ENCODE measurements around the gene MUC5B.

DNA sequence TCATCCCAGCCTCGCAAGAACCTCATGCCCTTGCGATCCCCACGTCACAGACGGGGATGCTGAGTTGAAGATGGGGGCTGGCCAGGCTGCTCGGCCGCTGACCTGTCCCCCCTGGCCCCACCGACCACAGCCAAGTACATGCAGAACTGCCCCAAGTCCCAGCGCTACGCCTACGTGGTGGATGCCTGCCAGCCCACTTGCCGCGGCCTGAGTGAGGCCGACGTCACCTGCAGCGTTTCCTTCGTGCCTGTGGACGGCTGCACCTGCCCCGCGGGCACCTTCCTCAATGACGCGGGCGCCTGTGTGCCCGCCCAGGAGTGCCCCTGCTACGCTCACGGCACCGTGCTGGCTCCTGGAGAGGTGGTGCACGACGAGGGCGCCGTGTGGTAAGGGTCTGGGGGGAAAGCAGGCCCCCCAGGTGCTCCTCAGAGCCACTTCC is 10.0 kb downstream of the MUC5B start:
- TF ChIP-seq, protein P1, sequence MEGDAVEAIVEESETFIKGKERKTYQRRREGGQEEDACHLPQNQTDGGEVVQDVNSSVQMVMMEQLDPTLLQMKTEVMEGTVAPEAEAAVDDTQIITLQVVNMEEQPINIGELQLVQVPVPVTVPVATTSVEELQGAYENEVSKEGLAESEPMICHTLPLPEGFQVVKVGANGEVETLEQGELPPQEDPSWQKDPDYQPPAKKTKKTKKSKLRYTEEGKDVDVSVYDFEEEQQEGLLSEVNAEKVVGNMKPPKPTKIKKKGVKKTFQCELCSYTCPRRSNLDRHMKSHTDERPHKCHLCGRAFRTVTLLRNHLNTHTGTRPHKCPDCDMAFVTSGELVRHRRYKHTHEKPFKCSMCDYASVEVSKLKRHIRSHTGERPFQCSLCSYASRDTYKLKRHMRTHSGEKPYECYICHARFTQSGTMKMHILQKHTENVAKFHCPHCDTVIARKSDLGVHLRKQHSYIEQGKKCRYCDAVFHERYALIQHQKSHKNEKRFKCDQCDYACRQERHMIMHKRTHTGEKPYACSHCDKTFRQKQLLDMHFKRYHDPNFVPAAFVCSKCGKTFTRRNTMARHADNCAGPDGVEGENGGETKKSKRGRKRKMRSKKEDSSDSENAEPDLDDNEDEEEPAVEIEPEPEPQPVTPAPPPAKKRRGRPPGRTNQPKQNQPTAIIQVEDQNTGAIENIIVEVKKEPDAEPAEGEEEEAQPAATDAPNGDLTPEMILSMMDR (IDR thresholded peaks at IDR 0.05): no peak
- no peak for TF ChIP-seq POLR2A (IDR thresholded peaks at IDR 0.05)

Data from testis (tissue), 2 donors.